Astrocyte of the spinal cord (primary cell): ENCODE data around the gene PSTPIP2.
A peak's percentile ranks its signal among the peaks of the same experiment; 100 is the strongest.

Experiments used
- DNase-seq: peaks from one replicate; pipeline ENCODE4 v3.0.0; 2011; ENCODE audit warnings: low read depth, low spot score
- H3K4me3 ChIP-seq: 2 replicates; pipeline ENCODE4 v1.5.1; 2011; ENCODE audit warnings: low read depth, mild to moderate bottlenecking, low read length, moderate library complexity
- CTCF ChIP-seq: IDR thresholded peaks from 2 replicates; pipeline ENCODE4 v1.5.1; 2012; ENCODE audit warnings: low read depth, mild to moderate bottlenecking, low read length, inconsistent platforms
- in situ Hi-C: cut with HindIII; loops from 2 replicates; pipeline ENCODE4 v1.10.0; 2017; ENCODE audit warnings: low sequenced_read_pairs

Gene PSTPIP2

GRCh38 chr18:46060359-46060841, 11.7 kb downstream of the PSTPIP2 start:
- no peak for TF ChIP-seq CTCF
- no peak for DNase-seq
- H3K4me3 ChIP-seq = no peak overlapping the region
- in situ Hi-C loops = no loop called here

- TF ChIP-seq CTCF = no peak
- no peak overlapping the region for H3K4me3 ChIP-seq
- in situ Hi-C loops = no loop called here
- no peak for DNase-seq
Measured at GRCh38 chr18:46055838-46056230, 16.2 kb downstream of the PSTPIP2 start.

- no peak for DNase-seq
- in situ Hi-C loops = no loop called here
- H3K4me3 ChIP-seq = no peak overlapping the region
- TF ChIP-seq CTCF = no peak
Measured at GRCh38 chr18:46054956-46055837, 16.9 kb downstream of the PSTPIP2 start.

GRCh38 chr18:46053368-46054095, 18.5 kb downstream of the PSTPIP2 start:
- TF ChIP-seq CTCF = no peak
- no peak overlapping the region for H3K4me3 ChIP-seq
- DNase-seq = peak; percentile 25
- in situ Hi-C loops = no loop called here

- in situ Hi-C loops = no loop called here
- no peak for TF ChIP-seq CTCF
- no peak overlapping the region for H3K4me3 ChIP-seq
- peak; percentile 50 for DNase-seq
Measured at GRCh38 chr18:46051731-46052461, 20.2 kb downstream of the PSTPIP2 start.

- H3K4me3 ChIP-seq = no peak overlapping the region
- TF ChIP-seq CTCF = no peak
- in situ Hi-C loops = no loop called here
- DNase-seq = no peak
Measured at GRCh38 chr18:46050268-46050667, 21.8 kb downstream of the PSTPIP2 start.
